Stomach (tissue), 4 donors: ENCODE results near the gene VPS33A.

Experiments used
- EP300 ChIP-seq: sonication (generic); formaldehyde crosslinking; IDR thresholded peaks from one replicate; pipeline ENCODE4 v1.6.1; 2017; ENCODE audit warnings: antibody characterized with exemption
- POLR2A ChIP-seq, 4 donors: fragments of 450-650 bp; IDR thresholded peaks; one replicate each; pipeline ENCODE4 v1.6.1; 2016; ENCODE audit warnings: antibody characterized with exemption in 4 of 4, control low read depth in 2 of 4, mild to moderate bottlenecking in 1 of 4, moderate library complexity in 1 of 4
- POLR2AphosphoS5 ChIP-seq, 3 donors: sonication (generic); formaldehyde crosslinking; IDR thresholded peaks; one replicate each; pipeline ENCODE4 v1.6.1; 2016; ENCODE audit warnings: antibody characterized with exemption in 3 of 3
- TF ChIP-seq, protein P1 (sequence below), 7 experiments: fragments of 450-650 bp in 4 of 7; fragments of 200-600 bp in 3 of 7; sonication (generic) in 3 of 7; IDR thresholded peaks; one replicate each; pipeline ENCODE4 v1.5.1; 2016 to 2019; ENCODE audit warnings: antibody characterized with exemption in 7 of 7, control low read depth in 2 of 7, mild to moderate bottlenecking in 1 of 7

DNA sequence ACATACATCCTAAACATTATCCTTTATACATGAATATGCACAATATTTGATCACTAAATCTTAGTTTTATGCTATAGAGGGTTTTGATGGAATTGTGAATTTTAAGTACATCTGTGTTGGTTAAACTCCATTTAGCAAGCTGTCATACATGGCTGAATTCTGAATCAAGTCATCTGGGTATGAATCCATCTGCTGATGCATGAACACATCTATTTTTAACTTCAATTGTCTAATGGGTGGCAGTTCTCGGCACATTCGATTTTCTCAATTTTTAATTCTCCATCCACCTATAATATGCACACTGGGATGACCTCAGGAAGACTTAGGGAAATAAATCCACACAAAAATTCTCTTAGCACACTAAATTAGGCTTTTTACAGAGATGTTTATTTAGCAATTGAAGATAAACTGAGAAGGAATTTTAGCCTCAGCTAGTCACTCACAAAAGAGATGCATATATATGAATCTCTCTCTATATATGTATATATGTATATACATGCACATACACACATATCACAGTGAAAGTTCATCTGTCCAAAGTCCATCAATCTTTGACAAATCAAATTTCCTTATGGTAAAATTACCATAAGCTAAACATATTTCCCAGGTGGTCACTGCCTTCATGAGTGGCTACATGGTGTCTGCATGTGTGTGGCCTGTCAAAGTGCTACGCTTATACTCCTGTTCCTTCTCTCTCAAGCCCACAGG, 44.5 kb upstream of the VPS33A start:
- TF ChIP-seq POLR2AphosphoS5 (IDR thresholded peaks at IDR 0.05) (no peak), POLR2A (IDR thresholded peaks at IDR 0.05) (no peak), EP300 (no peak)
- TF ChIP-seq, protein P1, sequence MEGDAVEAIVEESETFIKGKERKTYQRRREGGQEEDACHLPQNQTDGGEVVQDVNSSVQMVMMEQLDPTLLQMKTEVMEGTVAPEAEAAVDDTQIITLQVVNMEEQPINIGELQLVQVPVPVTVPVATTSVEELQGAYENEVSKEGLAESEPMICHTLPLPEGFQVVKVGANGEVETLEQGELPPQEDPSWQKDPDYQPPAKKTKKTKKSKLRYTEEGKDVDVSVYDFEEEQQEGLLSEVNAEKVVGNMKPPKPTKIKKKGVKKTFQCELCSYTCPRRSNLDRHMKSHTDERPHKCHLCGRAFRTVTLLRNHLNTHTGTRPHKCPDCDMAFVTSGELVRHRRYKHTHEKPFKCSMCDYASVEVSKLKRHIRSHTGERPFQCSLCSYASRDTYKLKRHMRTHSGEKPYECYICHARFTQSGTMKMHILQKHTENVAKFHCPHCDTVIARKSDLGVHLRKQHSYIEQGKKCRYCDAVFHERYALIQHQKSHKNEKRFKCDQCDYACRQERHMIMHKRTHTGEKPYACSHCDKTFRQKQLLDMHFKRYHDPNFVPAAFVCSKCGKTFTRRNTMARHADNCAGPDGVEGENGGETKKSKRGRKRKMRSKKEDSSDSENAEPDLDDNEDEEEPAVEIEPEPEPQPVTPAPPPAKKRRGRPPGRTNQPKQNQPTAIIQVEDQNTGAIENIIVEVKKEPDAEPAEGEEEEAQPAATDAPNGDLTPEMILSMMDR (IDR thresholded peaks at IDR 0.05), result no peak
